NOMO-1 treated with DMSO at 0.1 percent for 48 hours (cell line): Measurements from ENCODE around the gene THG1L.
"Not testable (repeated sequence)": the region's sequence is repeated elsewhere in the genome, so short reads cannot be mapped to it uniquely, and the experiment has no call there.

Experiments used
- DNase-seq: peaks from one replicate; lab custom pipeline; 2025; ENCODE audit not compliant: unreplicated experiment; lab: John Stamatoyannopoulos, UW

Gene THG1L

DNA sequence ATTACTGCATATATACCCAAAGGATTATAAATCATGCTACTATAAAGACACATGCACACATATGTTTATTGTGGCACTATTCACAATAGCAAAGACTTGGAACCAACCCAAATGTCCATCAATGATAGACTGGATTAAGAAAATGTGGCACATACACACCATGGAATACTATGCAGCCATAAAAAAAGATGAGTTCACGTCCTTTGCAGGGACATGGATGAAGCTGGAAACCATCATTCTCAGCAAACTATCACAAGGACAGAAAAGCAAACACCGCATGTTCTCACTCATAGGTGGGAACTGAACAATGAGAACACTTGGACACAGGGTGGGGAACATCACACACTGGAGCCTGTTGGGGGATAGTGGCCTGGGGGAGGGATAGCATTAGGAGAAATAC is 4.6 kb upstream of the THG1L start:
- not testable (repeated sequence) for DNase-seq

DNA sequence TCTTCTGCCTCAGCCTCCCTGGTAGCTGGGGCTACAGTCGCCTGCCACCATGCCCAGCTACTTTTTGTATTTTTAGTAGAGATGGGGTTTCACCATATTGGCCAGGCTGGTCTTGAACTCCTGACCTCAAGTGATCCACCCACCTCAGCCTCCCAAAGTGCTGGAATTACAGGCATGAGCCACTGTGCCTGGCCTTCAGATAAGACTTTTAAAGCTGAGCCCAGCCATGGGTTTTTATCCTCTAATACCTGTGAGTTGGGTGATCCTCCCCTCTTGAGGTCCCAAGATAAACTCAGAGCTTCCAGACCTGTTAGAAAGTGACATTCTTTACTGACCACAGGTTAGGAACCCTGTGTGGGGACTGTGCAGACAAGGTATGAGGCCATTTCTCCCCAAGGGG is 3.4 kb upstream of the THG1L start:
- not testable (repeated sequence) for DNase-seq

DNA sequence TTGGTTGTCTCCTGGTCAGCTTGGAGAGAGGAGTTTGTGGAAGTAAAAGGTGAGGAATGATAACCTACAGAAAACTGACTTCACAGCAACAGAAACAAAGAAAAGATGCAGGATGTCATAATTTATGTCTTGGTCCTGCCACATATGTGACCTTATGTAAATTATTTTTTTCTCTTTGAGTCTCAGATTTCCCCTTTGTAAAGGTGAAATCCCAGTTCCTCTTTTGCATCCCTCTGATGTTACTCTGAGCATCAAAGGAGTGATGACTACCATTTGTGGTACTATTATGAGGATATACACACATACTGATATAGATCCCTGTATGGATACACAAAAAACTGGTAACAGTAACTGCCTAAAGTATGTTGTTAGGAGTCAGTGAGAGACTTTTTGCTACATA is 1.4 kb upstream of the THG1L start:
- no peak for DNase-seq

DNA sequence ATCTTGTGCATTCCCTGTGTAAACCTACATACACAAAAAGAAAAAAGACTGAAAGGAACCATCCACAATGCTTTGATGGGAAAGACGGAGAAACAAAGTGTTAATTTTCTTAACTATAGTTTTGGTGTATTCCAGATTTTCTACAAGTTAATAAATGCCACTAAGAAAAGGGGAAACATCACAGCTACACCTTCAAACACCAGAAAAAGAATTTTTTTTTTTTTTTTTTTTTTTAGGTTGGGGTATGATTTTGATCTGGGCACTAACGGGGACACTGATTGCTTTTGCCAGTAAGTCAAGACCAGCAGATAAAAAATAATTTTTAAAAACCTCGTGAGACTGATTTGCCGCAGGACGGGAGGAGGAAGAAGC is 334 bp upstream of the THG1L start:
- DNase-seq, result no peak

DNA sequence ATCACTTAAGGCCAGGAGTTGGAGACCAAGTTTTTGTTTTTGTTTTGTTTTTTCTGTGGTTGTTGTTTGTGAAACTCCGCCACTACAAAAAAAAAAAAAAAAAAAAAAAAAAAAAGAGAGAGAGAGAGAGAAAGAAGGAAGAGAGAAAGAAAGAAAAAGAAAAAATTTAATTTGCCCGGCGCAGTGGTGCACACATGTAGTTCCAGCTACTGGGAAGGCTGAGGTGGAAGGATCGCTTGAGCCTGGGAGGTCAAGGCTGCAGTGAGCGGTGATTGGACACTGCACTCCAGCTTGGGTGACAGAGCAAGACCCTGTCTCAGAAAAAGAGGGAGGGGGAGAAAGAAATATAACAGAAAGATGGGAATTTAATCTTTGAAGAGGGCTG is 902 bp downstream of the THG1L start:
- no peak for DNase-seq

DNA sequence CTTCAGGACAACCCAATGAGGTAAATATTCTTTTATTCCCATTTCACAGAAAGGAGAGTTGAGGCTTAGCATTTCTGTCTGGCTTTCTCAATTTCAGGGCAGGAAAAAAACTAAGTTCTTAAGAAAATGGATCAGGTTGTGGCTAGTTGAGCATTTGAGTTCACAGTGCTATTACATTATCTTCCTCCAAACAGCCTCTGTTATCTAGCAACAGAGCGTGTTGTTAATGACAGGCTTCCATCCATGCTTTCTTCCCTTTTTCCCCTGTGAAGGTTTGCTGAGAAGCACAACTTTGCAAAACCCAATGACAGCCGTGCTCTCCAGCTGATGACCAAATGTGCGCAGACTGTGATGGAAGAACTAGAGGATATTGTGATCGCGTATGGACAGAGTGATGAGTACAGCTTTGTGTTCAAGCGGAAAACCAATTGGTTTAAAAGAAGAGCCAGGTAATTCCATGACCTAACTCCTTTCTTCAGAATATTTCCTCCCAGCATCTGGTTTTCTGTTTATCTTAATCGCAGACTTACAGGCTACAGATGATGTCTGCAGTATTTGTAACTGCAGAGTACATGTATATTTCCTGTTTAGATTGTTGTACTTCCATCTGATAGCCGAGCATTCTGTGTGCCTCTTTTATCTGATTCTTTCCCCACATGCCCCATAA is 1.5 kb downstream of the THG1L start:
- no peak for DNase-seq

DNA sequence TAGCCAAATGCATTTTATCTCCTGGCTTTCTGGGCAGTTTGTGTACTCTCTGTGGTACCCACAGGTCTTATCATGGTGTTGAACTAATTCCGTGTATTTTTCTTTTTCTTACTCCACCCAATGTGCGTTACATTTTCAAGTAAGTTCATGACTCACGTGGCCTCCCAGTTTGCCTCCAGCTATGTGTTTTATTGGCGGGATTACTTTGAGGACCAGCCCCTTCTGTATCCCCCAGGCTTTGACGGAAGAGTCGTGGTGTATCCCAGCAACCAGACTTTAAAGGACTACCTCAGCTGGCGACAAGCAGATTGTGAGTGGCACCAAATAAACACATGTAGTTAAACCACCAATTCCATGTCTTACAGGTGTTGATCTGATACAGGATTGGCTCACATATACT is 3.2 kb downstream of the THG1L start:
- no peak for DNase-seq

DNA sequence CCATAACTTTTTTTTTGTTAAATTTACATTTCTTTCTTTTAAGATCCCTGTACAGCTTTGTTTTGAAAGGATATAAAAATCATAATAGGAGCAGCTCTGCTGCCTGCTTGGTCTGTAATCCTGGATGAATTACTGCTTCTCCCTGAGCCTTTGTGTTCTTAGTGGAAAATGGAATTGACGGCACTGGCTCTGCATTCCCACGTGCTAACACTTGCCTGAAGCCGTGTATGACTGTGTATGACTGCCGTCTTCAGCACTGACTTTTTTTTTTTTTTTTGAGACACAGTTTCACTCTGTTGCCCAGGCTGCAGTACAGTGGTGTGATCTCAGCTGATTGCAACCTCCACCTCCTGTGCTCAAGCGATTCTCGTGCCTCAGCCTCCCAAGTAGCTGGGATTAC is 4.8 kb downstream of the THG1L start:
- no peak for DNase-seq

DNA sequence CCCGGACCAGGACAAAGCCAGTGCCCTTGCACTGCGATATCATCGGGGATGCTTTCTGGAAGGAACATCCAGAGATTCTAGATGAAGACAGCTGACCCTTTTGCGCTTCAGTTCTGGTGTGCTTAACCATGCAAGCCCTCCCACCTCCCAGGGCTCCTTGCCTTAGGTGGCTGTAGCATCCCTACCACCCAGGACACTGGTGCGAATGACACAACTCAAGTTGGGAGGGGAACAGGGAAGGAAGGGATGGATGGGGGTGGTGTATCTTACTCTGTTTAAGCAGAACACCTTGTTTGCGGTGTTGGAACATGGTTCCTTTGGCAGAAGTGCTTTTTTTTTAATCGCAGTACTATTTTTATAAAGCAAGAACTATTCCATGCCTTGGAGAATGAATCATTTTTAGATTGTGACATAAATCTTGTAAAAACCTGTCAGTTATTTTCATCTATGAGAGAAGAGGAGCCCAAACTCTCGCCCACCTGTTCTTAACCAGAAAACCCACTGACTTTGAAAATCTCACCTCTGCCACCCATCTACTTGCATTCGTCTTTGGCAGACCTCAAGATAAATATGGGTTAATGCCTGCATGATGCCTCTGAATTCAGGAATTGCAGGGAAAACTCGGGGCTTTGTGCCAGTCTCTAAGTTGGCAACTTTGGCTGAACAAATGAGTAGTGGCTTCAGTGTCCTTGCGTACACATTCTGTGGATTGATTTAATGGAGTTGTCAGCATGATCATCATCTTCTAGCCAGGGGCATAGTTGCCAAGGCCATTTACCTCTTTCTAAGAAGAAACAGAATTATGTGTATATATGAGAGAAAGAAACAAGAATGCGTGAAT is 8.4 kb downstream of the THG1L start:
- no peak for DNase-seq

DNA sequence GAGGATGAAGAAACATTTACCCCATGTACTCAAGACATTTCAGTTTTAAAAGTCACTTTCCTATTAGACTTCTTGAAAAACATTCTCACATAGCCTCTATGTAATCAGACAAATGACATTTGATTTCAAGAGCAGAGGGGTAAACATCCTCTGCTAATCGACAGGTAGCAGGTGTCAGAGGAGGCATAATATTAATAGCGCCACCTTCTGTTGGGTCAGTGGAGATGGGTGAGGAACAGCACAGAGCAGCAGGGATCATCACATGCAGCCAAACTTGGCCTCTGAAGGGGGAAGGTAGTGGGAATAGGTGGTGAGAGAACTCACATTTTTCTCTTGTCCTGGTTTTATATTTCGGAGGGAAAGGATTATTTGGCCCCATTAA is 9.0 kb downstream of the THG1L start:
- no peak for DNase-seq

DNA sequence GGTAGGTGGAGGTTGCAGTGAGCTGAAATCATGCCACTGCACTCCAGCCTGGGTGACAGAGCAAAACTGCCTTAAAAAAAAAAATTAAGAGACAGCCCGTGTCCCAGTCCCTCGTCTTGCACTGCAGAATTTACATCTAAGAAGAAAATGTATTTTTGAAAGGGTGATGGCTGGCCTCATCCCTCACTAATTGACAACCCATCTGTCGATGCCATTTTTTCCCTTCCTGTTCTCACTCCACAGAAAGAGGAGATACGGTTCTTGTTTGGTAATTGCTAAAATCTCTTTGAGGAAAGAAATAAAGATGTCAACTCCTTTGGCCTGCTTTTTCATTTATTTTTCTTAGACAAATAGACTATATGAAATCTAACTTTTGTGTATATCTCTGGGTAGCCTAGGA is 9.9 kb downstream of the THG1L start:
- no peak for DNase-seq

DNA sequence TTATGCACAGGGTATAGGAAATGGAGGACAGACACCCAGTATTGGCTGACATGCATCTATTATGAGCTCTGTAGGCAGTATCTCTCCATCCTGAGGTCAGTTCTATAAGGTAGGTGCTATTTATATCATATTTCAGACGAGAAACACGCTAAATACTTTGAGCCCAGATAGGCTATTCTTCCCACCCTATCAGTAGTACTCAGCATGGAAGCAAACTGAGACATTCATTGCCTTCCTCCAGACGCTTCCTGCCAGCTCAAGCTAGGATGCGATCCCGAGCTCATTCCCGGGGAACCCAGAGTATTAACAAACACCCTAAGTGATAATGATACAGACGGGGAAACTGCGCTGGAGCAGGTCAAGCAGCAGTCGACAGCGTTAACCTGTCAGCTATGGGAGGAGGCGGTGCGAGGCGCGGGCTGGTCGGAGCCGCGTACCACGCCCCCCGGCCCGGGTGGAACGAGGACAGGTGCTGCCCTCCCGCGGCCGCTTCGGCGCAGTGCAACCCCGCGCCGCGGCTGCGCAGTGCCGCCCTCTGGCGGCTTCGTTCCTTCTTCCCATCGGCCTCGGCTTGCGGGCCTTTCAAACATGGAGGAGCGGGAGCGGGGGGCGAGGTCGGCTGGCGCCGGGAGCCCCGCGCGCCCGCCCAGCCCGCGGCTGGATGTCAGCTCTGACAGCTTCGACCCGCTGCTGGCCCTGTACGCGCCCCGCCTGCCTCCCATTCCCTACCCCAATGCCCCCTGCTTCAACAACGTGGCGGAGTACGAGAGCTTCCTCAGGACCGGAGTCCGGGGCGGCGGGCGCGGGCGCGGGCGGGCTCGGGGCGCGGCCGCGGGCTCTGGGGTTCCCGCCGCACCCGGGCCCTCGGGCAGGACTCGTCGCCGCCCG is 12.2 kb downstream of the THG1L start, which contains the start of gene LSM11:
Gene LSM11, plus strand, starts transcription at position 550 of the 888 bp plus-strand sequence. Its CDS starts 39 bp downstream, at position 589.
- DNase-seq, result peak; percentile 81

DNA sequence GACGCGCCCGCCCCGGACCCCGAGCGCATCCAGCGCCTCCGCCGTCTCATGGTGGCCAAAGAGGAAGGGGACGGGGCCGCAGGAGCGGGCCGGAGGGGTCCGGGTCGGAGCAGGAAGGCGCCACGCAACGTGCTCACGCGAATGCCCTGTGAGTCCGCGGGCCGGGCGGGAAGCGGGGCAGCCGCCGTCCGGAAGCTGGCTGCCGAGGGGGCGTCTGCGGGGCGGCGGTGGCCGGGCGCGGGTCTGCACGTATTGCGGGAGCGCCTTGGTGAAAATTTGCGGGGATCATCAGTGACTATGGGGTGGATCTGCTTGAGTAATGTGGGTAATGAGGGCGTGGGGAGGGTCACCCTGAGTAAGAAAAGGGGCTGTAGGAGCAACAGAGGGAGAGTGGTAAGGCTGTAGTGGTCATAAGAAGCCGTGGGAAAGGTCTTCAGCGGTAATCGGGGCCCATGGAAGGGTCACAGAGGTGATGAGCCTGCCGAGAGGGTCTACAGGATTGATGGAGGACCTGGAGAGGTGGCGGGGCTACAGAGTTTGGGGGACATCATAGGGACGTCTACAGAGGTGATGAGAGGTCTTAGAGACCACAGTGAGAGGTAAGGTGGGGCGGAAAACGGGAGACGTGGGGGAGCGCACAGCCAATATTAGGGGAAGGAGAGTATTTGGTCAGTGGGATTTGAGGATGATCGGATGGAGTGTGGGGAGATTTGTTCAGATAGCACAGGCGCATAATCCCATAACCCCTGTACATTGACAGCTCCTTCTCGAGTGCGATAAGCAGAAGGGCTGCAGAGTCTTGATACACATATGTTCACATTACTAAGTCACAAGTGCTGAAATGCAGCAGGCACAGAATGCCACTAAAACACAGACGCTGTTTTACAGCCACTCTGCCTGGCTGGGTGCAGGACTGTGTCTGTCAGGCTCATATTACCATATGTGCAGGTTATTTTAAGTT is 13.1 kb downstream of the THG1L start:
- no peak for DNase-seq

DNA sequence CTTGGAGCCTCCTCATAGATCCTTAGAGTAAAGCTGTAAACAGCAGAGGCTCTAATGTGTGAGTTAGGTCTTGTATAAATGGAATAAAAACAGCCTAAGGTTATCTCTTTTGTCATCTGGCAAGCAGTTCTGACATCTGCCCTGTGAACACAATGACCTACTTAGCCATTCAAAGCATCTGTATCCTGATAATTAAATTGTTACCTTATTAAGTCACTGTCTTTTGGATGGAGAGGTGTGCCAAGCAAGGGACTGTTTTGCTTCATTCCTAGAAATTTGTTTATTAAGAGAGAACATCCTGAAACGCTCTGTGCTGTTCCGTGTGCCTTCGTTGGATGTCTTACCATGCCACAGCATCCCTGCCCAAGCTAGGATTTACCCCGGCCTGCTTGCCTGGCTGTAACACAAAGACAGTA is 13.8 kb downstream of the THG1L start:
- DNase-seq, result no peak

DNA sequence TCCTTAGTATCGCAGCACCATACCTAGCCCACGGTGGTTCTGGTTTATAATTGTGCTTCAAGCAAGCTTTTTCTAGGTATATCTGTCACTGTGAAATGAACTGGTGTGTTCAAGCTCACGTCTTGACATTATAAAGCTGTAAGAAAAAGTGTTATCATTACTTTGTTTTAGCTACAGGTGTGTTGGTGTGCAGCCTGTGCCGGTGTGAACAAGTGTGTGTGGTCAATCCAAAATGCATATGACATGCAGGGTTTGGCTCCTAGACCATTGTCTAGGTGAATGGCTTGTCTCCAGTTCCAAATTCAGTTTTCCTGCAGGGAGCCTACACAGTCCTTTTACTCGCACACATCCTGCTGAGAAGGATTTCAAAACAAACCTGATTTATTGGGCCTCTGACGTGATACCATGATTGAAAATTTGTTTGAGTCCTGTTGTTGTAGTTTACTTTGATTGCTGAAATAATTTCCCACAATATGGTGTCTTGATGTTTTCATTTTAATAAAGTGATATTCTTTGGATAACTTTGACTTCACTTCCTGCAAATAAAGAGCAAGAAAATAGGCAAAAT is 16.0 kb downstream of the THG1L start:
- no peak for DNase-seq

DNA sequence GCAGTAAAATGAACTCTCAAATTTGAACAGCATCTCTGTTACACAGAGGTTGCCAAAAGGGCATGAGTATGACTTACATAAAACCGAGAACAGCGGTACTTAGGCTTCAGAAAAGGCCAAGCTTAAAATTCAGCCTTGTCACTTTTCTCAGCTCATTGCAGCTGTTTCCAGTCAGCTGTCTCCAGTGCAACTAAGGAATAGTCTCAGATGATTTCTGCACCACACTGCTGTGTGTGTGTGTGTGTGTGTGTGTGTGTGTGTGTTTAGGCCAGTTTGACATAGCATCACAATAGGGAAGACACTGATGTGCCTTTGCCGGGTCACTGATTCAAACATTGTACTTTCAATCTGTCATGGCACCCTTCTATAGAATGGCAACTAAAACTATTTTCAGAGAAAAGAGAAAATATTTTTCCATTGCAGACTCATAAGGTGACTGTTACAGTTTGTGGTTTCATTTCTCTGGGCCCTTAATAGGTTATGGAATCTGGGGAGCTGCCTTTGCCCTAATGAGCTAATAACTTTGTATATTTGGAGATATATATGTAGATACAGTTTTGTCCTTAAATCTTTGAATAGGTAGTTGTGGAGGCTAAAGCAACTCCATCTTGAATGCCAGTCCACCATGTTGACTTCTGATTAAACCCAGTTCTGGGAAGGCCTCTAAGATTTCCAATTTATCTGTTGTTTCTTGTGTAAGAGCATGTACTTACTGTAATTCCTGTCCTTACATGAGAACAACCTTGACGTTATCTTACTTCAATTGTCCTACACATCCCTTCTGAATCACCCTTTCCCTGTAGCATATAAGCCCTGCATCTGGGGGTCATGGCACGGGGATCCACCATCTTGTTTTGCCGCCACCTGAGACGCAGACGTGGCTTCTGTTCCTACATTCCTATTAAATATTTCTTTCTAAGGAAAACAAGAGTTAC is 16.8 kb downstream of the THG1L start:
- no peak for DNase-seq

DNA sequence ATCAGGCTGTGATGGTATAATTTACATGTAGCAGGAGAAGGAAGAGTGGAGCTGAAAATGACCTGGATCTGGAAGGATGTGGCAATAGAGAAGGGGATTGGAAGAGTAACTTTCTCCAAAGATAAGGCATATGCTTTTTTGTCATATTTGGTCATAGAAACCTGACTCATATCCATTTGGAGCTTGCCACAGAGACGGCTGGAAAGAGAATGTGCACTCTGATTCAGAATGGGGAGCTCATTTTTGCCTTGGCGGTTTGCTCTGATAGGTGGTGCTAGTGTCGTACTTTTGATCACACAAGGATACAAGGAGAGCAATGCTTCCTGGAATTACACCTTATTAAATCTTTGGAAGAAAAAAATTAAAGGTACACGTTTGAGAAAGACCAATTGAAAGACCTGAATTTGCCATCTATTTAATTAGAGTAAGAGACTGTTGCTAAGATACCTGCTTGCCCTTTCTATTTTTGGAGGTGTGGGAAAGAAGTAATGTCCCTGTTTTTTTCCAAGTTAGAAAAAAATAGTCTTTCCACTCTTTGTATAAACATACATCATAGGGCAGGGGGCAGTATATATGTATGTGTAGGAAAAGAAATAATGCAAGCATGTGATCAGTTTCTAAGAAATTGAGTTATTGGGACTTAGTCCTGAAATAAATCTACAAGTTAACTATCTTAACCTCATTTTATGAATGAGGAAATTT is 17.7 kb downstream of the THG1L start:
- DNase-seq, result no peak

DNA sequence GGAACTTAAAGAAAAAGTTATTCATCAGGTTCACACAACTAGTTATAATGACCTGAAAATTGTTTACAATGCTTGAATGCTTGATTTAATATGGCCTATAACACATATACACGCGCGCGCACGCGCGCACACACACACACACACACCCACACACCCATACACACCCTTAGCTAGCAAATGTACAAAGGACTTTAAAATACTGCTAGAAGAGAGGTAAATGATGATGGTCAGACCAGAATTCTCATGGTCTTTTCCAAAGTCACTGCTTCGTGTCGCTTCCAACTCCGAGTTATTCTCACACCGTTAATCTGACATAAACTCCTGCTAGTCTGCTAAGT is 18.2 kb downstream of the THG1L start:
- no peak for DNase-seq

DNA sequence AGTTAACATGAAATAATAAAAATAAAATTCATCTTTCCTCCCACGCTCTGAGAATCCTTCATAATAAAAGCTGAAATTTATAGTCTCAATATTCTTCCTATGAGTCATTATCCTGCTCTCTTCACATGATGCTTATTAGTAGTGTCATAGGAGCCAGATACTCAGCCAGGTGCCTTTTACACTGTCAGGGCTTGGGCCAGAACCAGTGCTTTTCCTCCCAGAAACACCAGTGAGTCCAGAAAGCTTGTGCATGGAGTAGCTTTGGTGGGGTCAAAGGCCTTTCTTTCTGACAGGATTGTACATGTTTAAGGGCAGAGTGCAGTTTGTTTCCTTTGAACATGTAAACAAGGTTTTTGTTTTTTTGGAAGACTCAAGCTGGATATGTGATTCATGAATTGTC is 19.1 kb downstream of the THG1L start:
- DNase-seq, result no peak
